Right lobe of liver (tissue), 6 donors: Measurements from ENCODE around the gene COL25A1. TPM values are rescaled to one million over a fixed set of nuclear protein-coding genes. Genes with fewer than 3 reads are reported as not detected.

Experiments used
- ATAC-seq, 4 donors: fragments of 200-7000 bp; cut with Tn5 transposase; one replicate each; pipeline ENCODE4 v1.9.1; 2020; ENCODE audit warnings: mild to moderate bottlenecking in 4 of 4, moderate library complexity in 4 of 4
- DNase-seq, 3 donors: peaks; one replicate each; pipeline ENCODE4 v3.0.0-alpha.2; 2020
- H3K27ac ChIP-seq, 3 donors: fragments of 200-600 bp; one replicate each; pipeline ENCODE4 v1.8.0; 2022
- H3K27me3 ChIP-seq, 2 donors: fragments of 200-600 bp; one replicate each; pipeline ENCODE4 v1.8.0; 2022
- H3K36me3 ChIP-seq, 4 donors: fragments of 200-600 bp; sonication (generic) in 1 of 4; one replicate each; pipeline versions ENCODE4 v1.5.1 to v1.8.0; 2017 to 2022; ENCODE audit warnings: control low read depth in 1 of 4
- H3K4me1 ChIP-seq, 4 donors: fragments of 200-600 bp; sonication (generic) in 1 of 4; one replicate each; pipeline versions ENCODE4 v1.5.1 to v1.8.0; 2017 to 2022; ENCODE audit warnings: control low read depth in 1 of 4
- H3K4me3 ChIP-seq, 3 donors: fragments of 200-600 bp; one replicate each; pipeline ENCODE4 v1.8.0; 2022
- H3K9me3 ChIP-seq, 4 donors: fragments of 200-600 bp; sonication (generic) in 1 of 4; one replicate each; pipeline versions ENCODE4 v1.5.1 to v1.8.0; 2017 to 2022; ENCODE audit warnings: control low read depth in 1 of 4
- CTCF ChIP-seq, 4 donors: fragments of 200-600 bp in 3 of 4; fragments of 450-650 bp in 1 of 4; IDR thresholded peaks; one replicate each; pipeline versions ENCODE4 v1.5.1 to v1.8.0; 2016 to 2022; ENCODE audit warnings: antibody characterized with exemption in 4 of 4, mild to moderate bottlenecking in 2 of 4
- POLR2A ChIP-seq: fragments of 450-650 bp; IDR thresholded peaks from one replicate; pipeline ENCODE4 v1.6.1; 2017; ENCODE audit warnings: antibody characterized with exemption, mild to moderate bottlenecking
- WGBS: methylation state at CpG from one replicate; pipeline ENCODE4 v1.1.6; 2018; ENCODE audit warnings: low coverage, low lambda C conversion rate; ENCODE audit not compliant: insufficient coverage; ENCODE audit errors: missing lambda C conversion rate; 5-methylcytosine and 5-hydroxymethylcytosine counted together
- intact Hi-C, 2 donors: fragments of 100-400 bp; cut with DNase I; formaldehyde crosslinking; loops; one replicate each; pipeline versions ENCODE4 v1.11.2 to v1.14.1; 2022
- total RNA-seq, 6 experiments: library from RNA; depleted of rRNA in 2 of 6; stranded (reverse); fragments of >200 nt in 2 of 6; fragmentation: NEBNext Ultra II Directional in 3 of 6; extraction: Animal tissue kit (Norgen Biotek cat#: 25700) in 3 of 6; gene quantifications; one replicate each; pipeline versions ENCODE4 v1.1.0 to v1.2.4, GENCODE V29; 2016 to 2023
- donor health status: DM: no; HTN: yes; CAD: no.
- donor health status: DM: no; HTN: no; CAD: no.
- donor health status: DM: no; HTN: no; CAD: no.
- donor health status: DM: no; HTN: yes; CAD: no.
- donor health status: DM: no; HTN: yes; CAD: no.

Gene COL25A1
- total RNA-seq, 6 experiments from 2014 or later, result 0.06 to 4.8 (median 1.3) TPM

- intact Hi-C loops, result no loop called here
- Histone ChIP-seq H3K4me1 (peaks cover 0 to 38% (median 6%) of the 10 kb centered on the region in 4 donors), H3K27me3 (no peaks in the 10 kb centered on the region), H3K36me3 (no peaks in the 10 kb centered on the region), H3K9me3 (no peaks in the 10 kb centered on the region), H3K27ac (peak overlapping the region in 1 of 3 donors; percentile 4), H3K4me3 (no peak overlapping the region)
- DNase-seq (peak; percentile 66 to 92 (median 86)), ATAC-seq (peak; percentile 72 to 87 (median 76))
- TF ChIP-seq CTCF (IDR thresholded peaks at IDR 0.05) (no peak), POLR2A (no peak)
- WGBS, result 35% methylated on average over 7 of the region's 7 CpGs
Measured at GRCh38 chr4:108772402-108772801, 530.1 kb downstream of the COL25A1 start.

DNA sequence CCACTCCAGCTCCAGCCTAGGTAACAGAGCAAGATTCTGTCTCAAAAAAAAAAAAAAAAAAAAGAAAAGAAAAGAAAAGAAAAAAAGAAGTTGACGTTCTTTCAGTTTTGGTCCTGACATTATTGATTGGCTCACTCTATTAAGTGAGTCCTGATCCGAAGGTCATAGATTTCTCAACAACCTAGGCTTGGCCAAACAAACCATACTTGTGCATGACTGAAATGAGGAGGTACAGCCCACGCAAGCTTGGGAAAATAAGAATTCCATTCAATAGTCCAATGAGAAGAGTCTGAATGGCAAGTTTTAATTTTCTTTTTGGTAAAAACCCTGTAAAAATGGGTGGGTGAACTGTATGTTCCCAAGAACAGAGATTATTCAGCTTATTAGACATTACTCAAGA is 536.4 kb downstream of the COL25A1 start:
- ATAC-seq, result peak; percentile 30 to 58 (median 36)
- 54% methylated on average over 3 of the region's 3 CpGs for WGBS
- peak overlapping the region in 2 of 3 donors; percentile 24 to 88 for H3K27ac ChIP-seq
- H3K4me3 ChIP-seq, result no peak overlapping the region
- H3K9me3 ChIP-seq, result no peaks in the 10 kb centered on the region
- H3K36me3 ChIP-seq, result no peaks in the 10 kb centered on the region
- H3K27me3 ChIP-seq, result no peaks in the 10 kb centered on the region
- DNase-seq, result peak in 1 of 3 donors; percentile 63
- intact Hi-C loops, result no loop called here
- TF ChIP-seq POLR2A (no peak), CTCF (IDR thresholded peaks at IDR 0.05) (no peak)
- H3K4me1 ChIP-seq, result peaks cover 0 to 32% (median 10%) of the 10 kb centered on the region in 4 donors

GRCh38 chr4:108763986-108764385 is 538.5 kb downstream of the COL25A1 start:
- DNase-seq, result no peak
- Histone ChIP-seq H3K36me3 (peaks cover 0 to 10% (median 0%) of the 10 kb centered on the region in 4 donors), H3K4me1 (peaks cover 0 to 30% (median 10%) of the 10 kb centered on the region in 4 donors), H3K27me3 (no peaks in the 10 kb centered on the region), H3K27ac (peak overlapping the region in 2 of 3 donors; percentile 42 to 88), H3K9me3 (no peaks in the 10 kb centered on the region), H3K4me3 (peak overlapping the region in 2 of 3 donors; percentile 13)
- TF ChIP-seq CTCF (IDR thresholded peaks at IDR 0.05) (no peak), POLR2A (no peak)
- intact Hi-C loops, result no loop called here
- ATAC-seq, result peak; percentile 16 to 61 (median 46)
- 44% methylated on average over 4 of the region's 4 CpGs for WGBS

DNA sequence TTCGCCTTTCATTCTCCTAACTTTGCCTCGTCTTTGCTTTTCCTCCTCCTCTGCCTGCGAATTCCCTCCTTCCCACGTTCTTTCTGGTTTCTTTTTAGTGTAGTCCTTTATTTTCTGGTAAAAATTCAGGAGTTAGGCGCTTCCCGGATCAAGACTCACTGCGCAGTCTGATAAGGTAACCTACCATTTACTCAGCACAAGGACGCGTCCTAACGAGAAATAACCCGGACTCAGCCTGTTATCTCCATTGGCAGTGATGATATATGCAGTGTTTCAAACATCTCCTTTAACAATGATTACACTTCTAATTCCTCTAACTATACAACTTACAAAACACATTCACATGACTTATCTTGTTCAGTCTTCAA is 539.2 kb downstream of the COL25A1 start:
- peak overlapping the region; percentile 69 to 88 (median 82) for H3K27ac ChIP-seq
- TF ChIP-seq POLR2A (peak; percentile 24), CTCF (IDR thresholded peaks at IDR 0.05) (no peak)
- ATAC-seq, result peak; percentile 43 to 52 (median 45)
- intact Hi-C loops, result no loop called here
- H3K9me3 ChIP-seq, result no peaks in the 10 kb centered on the region
- H3K4me1 ChIP-seq, result peaks cover 0 to 30% (median 10%) of the 10 kb centered on the region in 4 donors
- no peak for DNase-seq
- no peaks in the 10 kb centered on the region for H3K27me3 ChIP-seq
- H3K4me3 ChIP-seq, result peak overlapping the region; percentile 58 to 81 (median 72)
- peaks cover 0 to 18% (median 0%) of the 10 kb centered on the region in 4 donors for H3K36me3 ChIP-seq
- 7% methylated on average over 11 of the region's 11 CpGs for WGBS
